ENCODE results near the gene PLPPR5. TPM values are rescaled to one million over a fixed set of nuclear protein-coding genes. Genes with fewer than 3 reads are reported as not detected.

Gene PLPPR5
- total RNA-seq, 4 donors from 2014 or later, result 0.20 TPM; not detected in 3

DNA sequence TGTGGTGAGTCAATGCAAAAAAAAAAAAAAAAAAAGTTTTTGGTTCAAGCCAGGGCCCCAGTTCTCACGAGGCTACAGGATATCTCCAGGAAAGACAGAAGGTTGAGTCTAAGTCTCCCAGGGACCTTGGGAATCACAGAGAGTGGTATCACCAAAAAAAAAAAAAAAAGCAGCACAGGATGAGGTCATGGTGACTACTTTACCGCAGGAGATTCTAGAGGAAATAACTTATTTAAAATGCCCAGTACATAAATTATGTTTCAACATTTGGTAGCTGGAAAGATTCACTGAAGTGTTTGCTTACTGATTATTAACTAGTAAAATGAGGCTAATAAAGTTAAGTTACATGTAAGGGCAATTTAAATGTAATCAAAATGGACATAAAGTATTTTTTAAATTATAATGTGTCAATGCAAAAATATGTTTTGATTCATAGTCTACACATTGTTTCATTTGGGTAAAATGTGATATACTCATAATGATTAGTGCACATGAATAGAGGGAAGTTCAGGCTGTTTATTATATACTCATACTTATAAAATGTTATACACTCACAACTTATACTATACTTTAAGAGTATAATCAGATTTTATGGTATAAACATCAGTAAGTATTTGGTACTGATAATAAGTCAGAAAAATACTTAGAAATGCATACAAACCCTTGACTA lies 84.1 kb downstream of the PLPPR5 start:
- H3K4me1 ChIP-seq, result no peaks in the 10 kb centered on the region
- WGBS, 2 donors, result 39 to 48% methylated on average over 2 of the region's 2 CpGs
- no peak overlapping the region for H3K4me3 ChIP-seq
- DNase-seq (ENCODE audit: low spot score in 2 of 2), result no peak
- no peaks in the 10 kb centered on the region for H3K27me3 ChIP-seq
- no peaks in the 10 kb centered on the region for H3K9me3 ChIP-seq
- no peaks in the 10 kb centered on the region for H3K36me3 ChIP-seq
- TF ChIP-seq POLR2A (IDR thresholded peaks at IDR 0.05) (no peak), EP300 (IDR thresholded peaks at IDR 0.05) (no peak)
- TF ChIP-seq, protein P1, sequence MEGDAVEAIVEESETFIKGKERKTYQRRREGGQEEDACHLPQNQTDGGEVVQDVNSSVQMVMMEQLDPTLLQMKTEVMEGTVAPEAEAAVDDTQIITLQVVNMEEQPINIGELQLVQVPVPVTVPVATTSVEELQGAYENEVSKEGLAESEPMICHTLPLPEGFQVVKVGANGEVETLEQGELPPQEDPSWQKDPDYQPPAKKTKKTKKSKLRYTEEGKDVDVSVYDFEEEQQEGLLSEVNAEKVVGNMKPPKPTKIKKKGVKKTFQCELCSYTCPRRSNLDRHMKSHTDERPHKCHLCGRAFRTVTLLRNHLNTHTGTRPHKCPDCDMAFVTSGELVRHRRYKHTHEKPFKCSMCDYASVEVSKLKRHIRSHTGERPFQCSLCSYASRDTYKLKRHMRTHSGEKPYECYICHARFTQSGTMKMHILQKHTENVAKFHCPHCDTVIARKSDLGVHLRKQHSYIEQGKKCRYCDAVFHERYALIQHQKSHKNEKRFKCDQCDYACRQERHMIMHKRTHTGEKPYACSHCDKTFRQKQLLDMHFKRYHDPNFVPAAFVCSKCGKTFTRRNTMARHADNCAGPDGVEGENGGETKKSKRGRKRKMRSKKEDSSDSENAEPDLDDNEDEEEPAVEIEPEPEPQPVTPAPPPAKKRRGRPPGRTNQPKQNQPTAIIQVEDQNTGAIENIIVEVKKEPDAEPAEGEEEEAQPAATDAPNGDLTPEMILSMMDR (IDR thresholded peaks at IDR 0.05), result no peak
- no peak overlapping the region for H3K27ac ChIP-seq

DNA sequence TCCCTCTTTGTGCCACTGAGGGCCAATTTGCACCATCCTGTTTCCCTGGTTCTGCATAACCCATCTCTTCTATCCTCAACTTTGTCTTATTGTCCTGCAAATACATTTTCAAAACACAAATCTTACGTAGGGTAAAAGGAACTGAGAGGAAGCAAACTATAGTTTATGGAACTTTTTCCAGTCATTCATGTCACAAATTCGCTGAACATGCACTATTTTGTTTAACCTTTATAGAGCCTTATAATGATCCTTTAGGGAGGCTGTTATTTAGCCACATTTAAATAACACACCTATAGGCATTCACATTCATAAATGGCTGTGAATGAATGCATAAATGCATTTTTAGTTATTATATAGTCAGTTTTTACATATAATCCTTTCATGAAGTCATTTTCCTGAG lies 85.0 kb downstream of the PLPPR5 start:
- Histone ChIP-seq H3K36me3 (no peaks in the 10 kb centered on the region), H3K4me1 (no peaks in the 10 kb centered on the region), H3K27me3 (no peaks in the 10 kb centered on the region), H3K4me3 (no peak overlapping the region), H3K9me3 (no peaks in the 10 kb centered on the region), H3K27ac (no peak overlapping the region)
- WGBS, 2 donors, result 87 to 91% methylated on average over 2 of the region's 2 CpGs
- DNase-seq (ENCODE audit: low spot score in 2 of 2), result no peak
- TF ChIP-seq EP300 (IDR thresholded peaks at IDR 0.05), result no peak
- TF ChIP-seq, protein P1 (IDR thresholded peaks at IDR 0.05), result no peak
- TF ChIP-seq POLR2A (IDR thresholded peaks at IDR 0.05), result no peak

DNA sequence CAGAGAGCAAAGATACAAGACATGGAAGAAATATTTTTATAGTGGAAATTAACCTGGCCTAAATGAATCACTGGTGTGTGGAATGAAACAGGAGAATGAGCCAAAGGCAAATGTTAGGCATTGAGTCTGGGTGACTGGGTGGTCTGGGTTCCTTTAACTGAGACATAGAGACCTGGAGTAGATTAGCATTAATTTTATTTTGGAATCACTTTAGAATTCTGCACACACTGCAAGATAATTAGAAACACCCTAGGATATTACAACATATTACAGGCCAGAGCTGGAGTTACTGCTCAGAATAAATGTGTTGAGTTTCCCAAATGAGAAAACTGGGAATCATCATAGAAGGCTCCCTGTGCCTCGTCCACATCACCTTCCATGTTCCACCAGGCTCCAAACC lies 85.5 kb downstream of the PLPPR5 start:
- Histone ChIP-seq H3K36me3 (no peaks in the 10 kb centered on the region), H3K27me3 (no peaks in the 10 kb centered on the region), H3K4me3 (no peak overlapping the region), H3K4me1 (no peaks in the 10 kb centered on the region), H3K9me3 (no peaks in the 10 kb centered on the region), H3K27ac (no peak overlapping the region)
- 76 to 87% methylated on average over 1 of the region's 1 CpG for WGBS, 2 donors
- no peak for DNase-seq (ENCODE audit: low spot score in 2 of 2)
- no peak for TF ChIP-seq EP300 (IDR thresholded peaks at IDR 0.05)
- TF ChIP-seq, protein P1 (IDR thresholded peaks at IDR 0.05), result no peak
- no peak for TF ChIP-seq POLR2A (IDR thresholded peaks at IDR 0.05)

DNA sequence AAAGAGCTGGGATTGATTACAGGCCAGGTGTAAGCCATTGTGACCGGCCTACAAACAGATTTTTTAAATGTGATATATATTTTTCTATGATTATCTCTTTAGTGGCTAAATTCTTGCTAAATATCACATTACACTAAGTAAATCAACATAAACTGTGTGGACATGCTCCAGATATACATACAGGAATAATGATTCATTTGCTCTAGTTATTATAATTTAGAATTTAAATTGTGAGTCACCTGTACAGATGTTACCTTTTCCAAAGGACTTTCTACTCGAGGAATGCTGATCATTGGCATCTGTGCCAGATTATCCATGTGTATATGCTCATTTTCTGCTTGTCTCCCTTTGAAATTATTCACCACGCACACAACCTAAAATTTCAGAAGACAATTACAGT lies 90.1 kb downstream of the PLPPR5 start:
- no peaks in the 10 kb centered on the region for H3K36me3 ChIP-seq
- TF ChIP-seq, protein P1 (IDR thresholded peaks at IDR 0.05), result no peak
- TF ChIP-seq EP300 (IDR thresholded peaks at IDR 0.05) (no peak), POLR2A (IDR thresholded peaks at IDR 0.05) (no peak)
- H3K4me1 ChIP-seq, result no peaks in the 10 kb centered on the region
- no peak for DNase-seq (ENCODE audit: low spot score in 2 of 2)
- no peaks in the 10 kb centered on the region for H3K27me3 ChIP-seq
- H3K9me3 ChIP-seq, result no peaks in the 10 kb centered on the region
- 70 to 86% methylated on average over 3 of the region's 3 CpGs for WGBS, 2 donors
- no peak overlapping the region for H3K27ac ChIP-seq
- H3K4me3 ChIP-seq, result no peak overlapping the region

DNA sequence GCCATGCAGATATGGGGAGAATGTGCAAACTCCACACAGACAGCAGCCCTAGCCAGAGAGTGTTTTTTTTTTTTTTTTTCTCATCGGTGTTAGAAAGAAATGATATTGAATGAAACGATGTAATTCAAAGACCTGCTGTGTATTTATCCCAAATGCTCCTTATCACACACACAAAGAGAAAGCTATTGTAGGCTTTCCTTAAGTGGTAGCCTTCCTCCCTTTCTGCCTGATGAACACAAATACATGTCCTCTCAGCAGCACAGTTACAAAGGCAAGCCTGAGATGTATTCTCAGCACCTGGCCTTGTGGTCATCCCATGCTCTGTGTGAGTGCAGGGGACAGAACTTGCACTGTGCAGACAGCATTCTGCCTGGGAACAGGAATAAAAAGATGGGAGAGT lies 93.8 kb downstream of the PLPPR5 start:
- no peak for DNase-seq (ENCODE audit: low spot score in 2 of 2)
- Histone ChIP-seq H3K4me3 (no peak overlapping the region), H3K36me3 (no peaks in the 10 kb centered on the region), H3K27me3 (no peaks in the 10 kb centered on the region), H3K4me1 (no peaks in the 10 kb centered on the region), H3K27ac (no peak overlapping the region), H3K9me3 (no peaks in the 10 kb centered on the region)
- WGBS, 2 donors, result 85 to 89% methylated on average over 2 of the region's 2 CpGs
- TF ChIP-seq EP300 (IDR thresholded peaks at IDR 0.05) (no peak), POLR2A (IDR thresholded peaks at IDR 0.05) (no peak)
- TF ChIP-seq, protein P1 (IDR thresholded peaks at IDR 0.05), result no peak
